NT2/D1 (cell line): ENCODE measurements around the gene HMGB4.

Experiments
- SUZ12 ChIP-seq: IDR thresholded peaks from 2 replicates; pipeline ENCODE4 v1.6.1; 2011; ENCODE audit not compliant: insufficient read length, insufficient read depth; ENCODE audit errors: extremely low read depth
- YY1 ChIP-seq: IDR thresholded peaks from 2 replicates; pipeline ENCODE4 v1.6.1; 2011; ENCODE audit not compliant: insufficient read length, insufficient read depth
- ZNF274 ChIP-seq: IDR thresholded peaks from 2 replicates; pipeline ENCODE4 v1.6.1; 2011; ENCODE audit warnings: mild to moderate bottlenecking, low read depth, low read length

- no peak for TF ChIP-seq YY1
- TF ChIP-seq SUZ12: no peak
- TF ChIP-seq ZNF274: no peak
Observed at GRCh38 chr1:33863779-33864178, at the start of gene HMGB4.
